ENCODE measurements around the gene TRDN.

Gene TRDN

GRCh38 chr6:123182998-123183397 lies 453.8 kb downstream of the TRDN start:
- DNase-seq (ENCODE audit: low read depth in 2 of 2) = no peak

GRCh38 chr6:123176706-123177105 lies 460.0 kb downstream of the TRDN start:
- no peak for DNase-seq (ENCODE audit: low read depth in 2 of 2)

GRCh38 chr6:123171341-123172115 lies 465.2 kb downstream of the TRDN start:
- no peak for DNase-seq (ENCODE audit: low read depth in 2 of 2)

GRCh38 chr6:123169774-123170095 lies 467.0 kb downstream of the TRDN start:
- DNase-seq (ENCODE audit: low read depth in 2 of 2) = no peak

- DNase-seq (ENCODE audit: low read depth in 2 of 2) = no peak
Measured at GRCh38 chr6:123168892-123169773, 467.6 kb downstream of the TRDN start.

- no peak for DNase-seq (ENCODE audit: low read depth in 2 of 2)
Measured at GRCh38 chr6:123168466-123168865, 468.3 kb downstream of the TRDN start.

Measured in stimulated activated CD8-positive, alpha-beta memory T cell treated with anti-CD3 and anti-CD28 coated beads, Interleukin-2, amount 100 ng/mL, for 48 hours (primary cell).